HepG2 (cell line): Measurements from ENCODE around the gene NLRP6. TPM values are rescaled to one million over a fixed set of nuclear protein-coding genes. Genes with fewer than 3 reads are reported as not detected.

ENCODE experiments used
- ATAC-seq: fragments of 200-7000 bp; cut with Tn5 transposase; 3 replicates; pipeline ENCODE4 v1.9.1; 2020; ENCODE audit warnings: mild to moderate bottlenecking, moderate library complexity
- BruUV-seq: library from RNA; stranded (reverse); fragments of 400-500 nt; replicated peaks from 2 replicates; lab custom pipeline; 2021; lab: Mats Ljungman, UMichigan
- CTCF ChIA-PET: fragments of 300-600 bp; formaldehyde crosslinking; extraction: SDS; loops from one replicate; lab custom pipeline; 2021; ENCODE audit warnings: low total read pairs, inconsistent platforms, low intra/inter-chr PET ratio; lab: Yijun Ruan, JAX
- POLR2A ChIA-PET: fragments of 350-600 bp; sonication (Branson Sonifier 250); formaldehyde crosslinking; loops from one replicate; lab custom pipeline; 2020; ENCODE audit warnings: antibody characterized with exemption, inconsistent platforms; lab: Yijun Ruan, JAX
- DNase-seq: peaks from one replicate; pipeline ENCODE4 v3.0.0-alpha.2; 2015; ENCODE audit warnings: low spot score
- FAIRE-seq: peaks from 3 replicates; lab custom pipeline; 2011; peaks lifted over from hg19 to GRCh38; lab: Jason Lieb, UNC
- H2AFZ ChIP-seq: one replicate; pipeline ENCODE4 v1.6.1; 2011; ENCODE audit warnings: low read length, inconsistent platforms
- H3K27ac ChIP-seq: fragments of 300-600 bp; 3 replicates; pipeline ENCODE4 v1.8.0; 2011; ENCODE audit warnings: mixed run types, mild to moderate bottlenecking, mixed read lengths, low read length, inconsistent platforms; ENCODE audit not compliant: insufficient read depth; ENCODE audit errors: extremely low read length
- H3K27me3 ChIP-seq, 2 experiments: fragments of 200-600 bp in 1 of 2; 2 replicates in 1 of 2; 3 replicates in 1 of 2; pipeline versions ENCODE4 v1.6.0 to v1.8.0; 2011; ENCODE audit warnings: low read length in 2 of 2, mild to moderate bottlenecking in 2 of 2, moderate library complexity in 2 of 2, inconsistent platforms in 1 of 2; ENCODE audit not compliant: insufficient read depth in 2 of 2, control insufficient read depth in 1 of 2
- H3K36me3 ChIP-seq, 2 experiments: fragments of 200-600 bp in 1 of 2; replicated peaks in 1 of 2; 2 replicates in 1 of 2; 3 replicates in 1 of 2; pipeline versions ENCODE4 v1.5.1 to v1.8.0; 2011; ENCODE audit warnings: low read length in 2 of 2, inconsistent platforms in 1 of 2; ENCODE audit not compliant: insufficient read depth in 2 of 2, control insufficient read depth in 1 of 2
- H3K4me1 ChIP-seq: 2 replicates; pipeline ENCODE4 v1.5.1; 2012; ENCODE audit warnings: low read length, inconsistent platforms; ENCODE audit not compliant: insufficient read depth
- H3K4me2 ChIP-seq: 2 replicates; pipeline ENCODE4 v1.6.0; 2011; ENCODE audit warnings: low read depth, low read length, inconsistent platforms
- H3K4me3 ChIP-seq, 3 experiments: fragments of 200-600 bp in 1 of 3; sonication (generic), shearing (Covaris generic) in 1 of 3; replicated peaks in 1 of 3; 2 replicates each; pipeline ENCODE4 v1.5.1; 2011 to 2016; ENCODE audit warnings: low read length in 3 of 3, inconsistent platforms in 2 of 3, low read depth in 2 of 3, mild to moderate bottlenecking in 2 of 3, control low read depth in 1 of 3, mixed read lengths in 1 of 3; ENCODE audit not compliant: insufficient read depth in 1 of 3
- H3K79me2 ChIP-seq: one replicate; pipeline ENCODE4 v1.6.1; 2011; ENCODE audit warnings: low read length, inconsistent platforms; ENCODE audit not compliant: insufficient read depth
- H3K9ac ChIP-seq: 2 replicates; pipeline ENCODE4 v1.6.0; 2011; ENCODE audit warnings: mild to moderate bottlenecking, low read depth, low read length, inconsistent platforms; ENCODE audit not compliant: insufficient read depth
- H3K9me3 ChIP-seq: 2 replicates; pipeline ENCODE4 v1.5.1; 2012; ENCODE audit warnings: mild to moderate bottlenecking, low read length
- H4K20me1 ChIP-seq: 2 replicates; pipeline ENCODE4 v1.6.0; 2011; ENCODE audit warnings: inconsistent platforms, mild to moderate bottlenecking, low read length, moderate library complexity; ENCODE audit not compliant: insufficient read depth
- HOMEZ ChIP-seq: IDR thresholded peaks from 2 replicates; pipeline ENCODE4 v1.6.1; 2016; ENCODE audit warnings: low read depth
- MZF1 ChIP-seq: sonication (generic); formaldehyde crosslinking; IDR thresholded peaks from 2 replicates; pipeline ENCODE4 v1.8.1; 2023; ENCODE audit warnings: mild to moderate bottlenecking, missing genetic modification reagents, borderline replicate concordance
- PAX8 ChIP-seq: sonication (generic); formaldehyde crosslinking; IDR thresholded peaks from 2 replicates; pipeline ENCODE4 v1.8.0; 2022; ENCODE audit warnings: mild to moderate bottlenecking, missing genetic modification reagents, borderline replicate concordance
- RFX5 ChIP-seq: IDR thresholded peaks from 2 replicates; pipeline ENCODE4 v1.6.1; 2011; ENCODE audit warnings: low read depth, low read length, improper control_type of control experiment
- ZNF780A ChIP-seq: sonication (generic); formaldehyde crosslinking; IDR thresholded peaks from 2 replicates; pipeline ENCODE4 v1.8.0; 2022; ENCODE audit warnings: mild to moderate bottlenecking, missing genetic modification reagents, moderate library complexity
- ZNF782 ChIP-seq: sonication (generic); formaldehyde crosslinking; IDR thresholded peaks from 2 replicates; pipeline ENCODE4 v1.4.0; 2020; ENCODE audit warnings: missing genetic modification reagents, mild to moderate bottlenecking, borderline replicate concordance
- WGBS: methylation state at CpG from one replicate; pipeline ENCODE4 v1.1.6; 2017; ENCODE audit warnings: low lambda C conversion rate; 5-methylcytosine and 5-hydroxymethylcytosine counted together
- in situ Hi-C: cut with HindIII; loops from 2 replicates; pipeline ENCODE4 v1.10.0; 2017; ENCODE audit warnings: low pct_unique_long_range_greater_than_20kb; ENCODE audit not compliant: extremely low pct_ligation_motif_present
- intact Hi-C: fragments of 100-400 bp; cut with micrococcal nuclease; formaldehyde crosslinking; loops from one replicate; pipeline ENCODE4 v1.10.0; 2022; ENCODE audit not compliant: unreplicated experiment
- polyA plus RNA-seq, 8 experiments: library from polyadenylated mRNA; depleted of rRNA in 3 of 8; stranded (reverse) in 7 of 8; unstranded in 1 of 8; fragments of >200 nt; fragmentation: Illumina TruSeq in 4 of 8; extraction: Trizol in 4 of 8; gene quantifications; 2 replicates each; pipeline versions ENCODE4 v1.2.1 to v1.2.3, GENCODE V29; 2011 to 2016; ENCODE audit warnings: low read depth in 4 of 8, missing spikeins in 1 of 8, mixed read lengths in 1 of 8; ENCODE audit not compliant: insufficient read depth in 1 of 8
- total RNA-seq, 5 experiments: library from RNA; depleted of rRNA; stranded (reverse); fragments of >200 nt; fragmentation: Illumina TruSeq; extraction: Trizol; gene quantifications; 2 replicates each; pipeline ENCODE4 v1.2.3, GENCODE V29; 2016; ENCODE audit warnings: low read depth in 1 of 5

The NLRP6 gene
- total and polyA plus RNA-seq, 2 of the 13 experiments (the other 11 are each of a cell fraction or from before 2014, with no cell fraction given), result not detected

- no peak for FAIRE-seq
- in situ Hi-C loops, result no loop called here
These were observed 21.1 kb downstream of the NLRP6 start, which contains the start of gene IFITM5 for GRCh38 chr11:299081-299891. Gene IFITM5 (minus strand): TSS chr11:299526. CDS start chr11:299490, 36 bp downstream.

More at GRCh38 chr11:299081-299891, 21.1 kb downstream of the NLRP6 start, which contains the start of gene IFITM5:
- Histone ChIP-seq H3K36me3 (no peaks in the 10 kb centered on the region), H2AFZ (no peak within 1 kb of the TSS), H3K4me3 (peak within 1 kb of the TSS in 1 of 3 experiments; percentile 52; a peak in 2 of 6 replicates), H3K27ac (no peak within 1 kb of the TSS), H4K20me1 (no peaks in the 10 kb centered on the region), H3K9me3 (no peaks in the 10 kb centered on the region), H3K4me2 (peak within 1 kb of the TSS; percentile 67), H3K9ac (0 out of 2 replicates have a peak within 1 kb of the TSS, but pooled peaks have one; percentile 22), H3K4me1 (peaks cover 35% of the 10 kb centered on the region), H3K79me2 (no peaks in the 10 kb centered on the region), H3K27me3 (peaks cover 11 to 20% of the 10 kb centered on the region in 2 experiments)
- 68% methylated on average over 21 of the region's 40 CpGs for WGBS
- ATAC-seq, result no peak
- CTCF ChIA-PET, result no interaction called here
- POLR2A ChIA-PET, result interaction anchor here (1.5 to 2.4 kb wide), 2 partner anchors 54 to 56 kb away, joined by 3 to 7 read pairs; no protein-coding TSS in a partner anchor
- no peak for DNase-seq
- intact Hi-C loops, result no loop called here
- TF ChIP-seq MZF1 (no peak), HOMEZ (CRISPR knock-in tag) (no peak), ZNF782 (CRISPR knock-in tag) (no peak), ZNF780A (no peak), PAX8 (CRISPR knock-in tag) (no peak), RFX5 (no peak)
- BruUV-seq, result no TSS peak
